Keratinocyte (primary cell): Measurements from ENCODE around the gene SHQ1. TPM values are rescaled to one million over a fixed set of nuclear protein-coding genes. Genes with fewer than 3 reads are reported as not detected.

ENCODE experiments used
- DNase-seq: peaks from one replicate; pipeline ENCODE4 v3.0.0-alpha.2; 2011; ENCODE audit warnings: low read depth, missing footprints, low spot score
- FAIRE-seq: peaks from 2 replicates; lab custom pipeline; 2011; peaks lifted over from hg19 to GRCh38; lab: Jason Lieb, UNC
- H2AFZ ChIP-seq: 2 replicates; pipeline ENCODE4 v1.6.0; 2012; ENCODE audit warnings: low read length, control low read depth, inconsistent platforms; ENCODE audit not compliant: control insufficient read depth
- H3K27ac ChIP-seq: 2 replicates; pipeline ENCODE4 v1.5.1; 2011; ENCODE audit warnings: low read length; ENCODE audit not compliant: control insufficient read depth, insufficient read depth
- H3K27me3 ChIP-seq: 3 replicates; pipeline ENCODE4 v1.6.0; 2011; ENCODE audit warnings: low read length; ENCODE audit not compliant: control insufficient read depth, insufficient read depth; ENCODE audit errors: extremely low read depth
- H3K36me3 ChIP-seq, 2 experiments: 2 replicates in 1 of 2; 3 replicates in 1 of 2; pipeline ENCODE4 v1.5.1; 2011; ENCODE audit warnings: low read length in 2 of 2, mild to moderate bottlenecking in 1 of 2; ENCODE audit not compliant: control insufficient read depth in 2 of 2, insufficient read depth in 2 of 2; ENCODE audit errors: extremely low read depth in 1 of 2
- H3K4me1 ChIP-seq: 3 replicates; pipeline ENCODE4 v1.5.1; 2011; ENCODE audit warnings: low read length; ENCODE audit not compliant: control insufficient read depth, insufficient read depth; ENCODE audit errors: extremely low read depth
- H3K4me2 ChIP-seq: 3 replicates; pipeline ENCODE4 v1.6.0; 2011; ENCODE audit warnings: low read depth, low read length; ENCODE audit not compliant: control insufficient read depth, insufficient read depth; ENCODE audit errors: extremely low read depth
- H3K4me3 ChIP-seq, 3 experiments: fragments of 200-600 bp in 1 of 3; sonication (generic) in 1 of 3; 2 replicates in 2 of 3; 3 replicates in 1 of 3; pipeline ENCODE4 v1.5.1; 2011 to 2016; ENCODE audit warnings: low read length in 3 of 3, mild to moderate bottlenecking in 3 of 3, control low read depth in 2 of 3, inconsistent platforms in 1 of 3, low read depth in 1 of 3, mixed read lengths in 1 of 3, mixed run types in 1 of 3, moderate library complexity in 1 of 3; ENCODE audit not compliant: control insufficient read depth in 2 of 3, insufficient read depth in 2 of 3; ENCODE audit errors: extremely low read depth in 1 of 3
- H3K79me2 ChIP-seq: 2 replicates; pipeline ENCODE4 v1.6.0; 2012; ENCODE audit warnings: low read length; ENCODE audit not compliant: control insufficient read depth, insufficient read depth
- H3K9ac ChIP-seq: 3 replicates; pipeline ENCODE4 v1.6.0; 2011; ENCODE audit warnings: low read length; ENCODE audit not compliant: control insufficient read depth, insufficient read depth; ENCODE audit errors: extremely low read depth
- H3K9me1 ChIP-seq: 3 replicates; pipeline ENCODE4 v1.6.0; 2011; ENCODE audit warnings: low read length; ENCODE audit not compliant: control insufficient read depth, insufficient read depth; ENCODE audit errors: extremely low read depth
- H3K9me3 ChIP-seq: 2 replicates; pipeline ENCODE4 v1.5.1; 2012; ENCODE audit warnings: low read depth, low read length; ENCODE audit not compliant: control insufficient read depth
- H4K20me1 ChIP-seq: 3 replicates; pipeline ENCODE4 v1.6.0; 2011; ENCODE audit warnings: low read length; ENCODE audit not compliant: control insufficient read depth, insufficient read depth; ENCODE audit errors: extremely low read depth
- CTCF ChIP-seq, 3 experiments: IDR thresholded peaks in 1 of 3; conservative IDR thresholded peaks in 1 of 3; optimal IDR thresholded peaks in 1 of 3; 2 replicates in 2 of 3; 3 replicates in 1 of 3; pipeline versions ENCODE3 to v1.5.1; 2011; ENCODE audit warnings: low read length in 3 of 3, mild to moderate bottlenecking in 3 of 3, moderate library complexity in 2 of 3, control low read depth in 1 of 3, inconsistent platforms in 1 of 3; ENCODE audit not compliant: insufficient read depth in 2 of 3; ENCODE audit errors: extremely low read depth in 1 of 3
- EZH2 ChIP-seq: IDR thresholded peaks from one replicate; pipeline ENCODE4 v1.6.1; 2012; ENCODE audit warnings: inconsistent platforms, mild to moderate bottlenecking, low read length, moderate library complexity
- dilution Hi-C: fragments of 300-500 bp; cut with MboI; formaldehyde crosslinking; loops from one replicate; pipeline ENCODE4 v1.7.0; 2020; ENCODE audit warnings: low sequenced_read_pairs; ENCODE audit not compliant: extremely low pct_ligation_motif_present
- polyA plus RNA-seq, 5 experiments: library from polyadenylated mRNA; depleted of rRNA in 3 of 5; stranded (reverse) in 3 of 5; stranded (forward) in 1 of 5; unstranded in 1 of 5; fragments of >200 nt; gene quantifications; 1 replicate in 1 of 5; 2 replicates in 3 of 5; 3 replicates in 1 of 5; pipeline versions ENCODE4 v1.2.1 to v1.2.3, GENCODE V29; 2011 to 2012; ENCODE audit warnings: missing spikeins in 2 of 5, low read depth in 1 of 5, low replicate concordance in 1 of 5

Gene SHQ1
- polyA plus RNA-seq, 1 donor (not counting 4 experiments of a cell fraction or from before 2014, with no cell fraction given), result 17.7 TPM

- Histone ChIP-seq H3K27me3 (no peaks in the 10 kb centered on the region), H3K79me2 (no peaks in the 10 kb centered on the region), H3K4me2 (no peak overlapping the region), H4K20me1 (peaks cover 3% of the 10 kb centered on the region), H3K9ac (no peak overlapping the region), H3K9me3 (no peaks in the 10 kb centered on the region), H3K4me1 (peaks cover 11% of the 10 kb centered on the region), H3K9me1 (no peaks in the 10 kb centered on the region), H2AFZ (no peak overlapping the region), H3K36me3 (peaks cover 0 to 4% of the 10 kb centered on the region in 2 experiments), H3K4me3 (no peak overlapping the region), H3K27ac (no peak overlapping the region)
- dilution Hi-C loops, result no loop called here
- TF ChIP-seq CTCF (optimal IDR thresholded peaks at IDR 0.05 in 1 of 3, IDR thresholded peaks at IDR 0.05 in 1 of 3, conservative IDR thresholded peaks at IDR 0.05 in 1 of 3; ENCODE audit: extremely low read depth in 1 of 3, insufficient read depth in 2 of 3, low read length in 3 of 3) (no peak), EZH2 (no peak)
- DNase-seq, result no peak
- no peak for FAIRE-seq
Observed at GRCh38 chr3:72816862-72817355, 31.3 kb downstream of the SHQ1 start.

GRCh38 chr3:72814308-72814707 is 33.9 kb downstream of the SHQ1 start:
- H3K4me2 ChIP-seq, result no peak overlapping the region
- FAIRE-seq (no peak), DNase-seq (no peak)
- H3K36me3 ChIP-seq, result peaks cover 0 to 4% of the 10 kb centered on the region in 2 experiments
- H3K4me1 ChIP-seq, result no peaks in the 10 kb centered on the region
- no peaks in the 10 kb centered on the region for H3K27me3 ChIP-seq
- TF ChIP-seq CTCF (optimal IDR thresholded peaks at IDR 0.05 in 1 of 3, IDR thresholded peaks at IDR 0.05 in 1 of 3, conservative IDR thresholded peaks at IDR 0.05 in 1 of 3; ENCODE audit: extremely low read depth in 1 of 3, insufficient read depth in 2 of 3, low read length in 3 of 3) (no peak), EZH2 (no peak)
- no peaks in the 10 kb centered on the region for H3K9me1 ChIP-seq
- H3K79me2 ChIP-seq, result no peaks in the 10 kb centered on the region
- H3K9ac ChIP-seq, result no peak overlapping the region
- H3K4me3 ChIP-seq, result no peak overlapping the region
- no peaks in the 10 kb centered on the region for H3K9me3 ChIP-seq
- H2AFZ ChIP-seq, result no peak overlapping the region
- H4K20me1 ChIP-seq, result no peaks in the 10 kb centered on the region
- H3K27ac ChIP-seq, result no peak overlapping the region
- dilution Hi-C loops, result no loop called here
